ENCODE measurements around the gene BMPER. TPM values are rescaled to one million over a fixed set of nuclear protein-coding genes. Genes with fewer than 3 reads are reported as not detected.

BMPER gene
- total and polyA plus RNA-seq, 12 donors, result 0.29 to 1.9 (median 0.85) TPM; not detected in 2

- intact Hi-C loops (cut with DNase I), result no loop called here
- TF ChIP-seq POLR2A (IDR thresholded peaks at IDR 0.05) (no peak), CTCF (IDR thresholded peaks at IDR 0.05) (no peak)
- Histone ChIP-seq H3K4me1 (replicated peaks in 1 of 2) (peaks cover 0 to 5% of the 10 kb centered on the region in 2 donors), H3K27me3 (no peaks in the 10 kb centered on the region), H3K27ac (no peak overlapping the region), H3K4me3 (no peak overlapping the region), H3K36me3 (replicated peaks in 1 of 2) (no peaks in the 10 kb centered on the region), H3K9me3 (replicated peaks in 1 of 3) (no peaks in the 10 kb centered on the region)
- 56 to 72% (median 63%) methylated on average over 1 of the region's 1 CpG for WGBS, 4 donors
- no peak for DNase-seq
These were observed 56.6 kb downstream of the BMPER start for GRCh38 chr7:33961948-33962347.

- Histone ChIP-seq H3K36me3 (replicated peaks in 1 of 2) (no peaks in the 10 kb centered on the region), H3K4me1 (replicated peaks in 1 of 2) (peaks cover 0 to 5% of the 10 kb centered on the region in 2 donors), H3K9me3 (replicated peaks in 1 of 3) (no peaks in the 10 kb centered on the region), H3K4me3 (no peak overlapping the region), H3K27me3 (no peaks in the 10 kb centered on the region), H3K27ac (no peak overlapping the region)
- 59 to 65% (median 61%) methylated on average over 9 of the region's 9 CpGs for WGBS, 4 donors
- no peak for TF ChIP-seq POLR2A (IDR thresholded peaks at IDR 0.05)
- no peak for TF ChIP-seq CTCF (IDR thresholded peaks at IDR 0.05)
- no peak for DNase-seq
- intact Hi-C loops (cut with DNase I), result no loop called here
These were observed 59.3 kb downstream of the BMPER start for GRCh38 chr7:33964417-33965182.

- H3K36me3 ChIP-seq (replicated peaks in 1 of 2), result no peaks in the 10 kb centered on the region
- no peaks in the 10 kb centered on the region for H3K9me3 ChIP-seq (replicated peaks in 1 of 3)
- WGBS, 4 donors, result 77 to 88% (median 81%) methylated on average over 2 of the region's 2 CpGs
- no peak overlapping the region for H3K27ac ChIP-seq
- no peak for TF ChIP-seq CTCF (IDR thresholded peaks at IDR 0.05)
- H3K4me3 ChIP-seq, result no peak overlapping the region
- H3K27me3 ChIP-seq, result no peaks in the 10 kb centered on the region
- intact Hi-C loops (cut with DNase I), result no loop called here
- DNase-seq, result no peak
- peaks cover 0 to 5% of the 10 kb centered on the region in 2 donors for H3K4me1 ChIP-seq (replicated peaks in 1 of 2)
These were observed 59.9 kb downstream of the BMPER start for GRCh38 chr7:33965183-33965744.

GRCh38 chr7:33968591-33968990, 63.3 kb downstream of the BMPER start:
- H3K4me1 ChIP-seq (replicated peaks in 1 of 2), result peaks cover 0 to 5% of the 10 kb centered on the region in 2 donors
- 86 to 98% (median 96%) methylated on average over 1 of the region's 1 CpG for whole genome bisulfite sequencing, 4 donors
- no peak overlapping the region for H3K27ac ChIP-seq
- H3K9me3 ChIP-seq (replicated peaks in 1 of 3), result no peaks in the 10 kb centered on the region
- no peaks in the 10 kb centered on the region for H3K36me3 ChIP-seq (replicated peaks in 1 of 2)
- no peaks in the 10 kb centered on the region for H3K27me3 ChIP-seq
- TF ChIP-seq CTCF (IDR thresholded peaks at IDR 0.05) (no peak), POLR2A (IDR thresholded peaks at IDR 0.05) (no peak)
- no peak for DNase-seq
- H3K4me3 ChIP-seq, result no peak overlapping the region
- intact Hi-C loops (cut with DNase I), result no loop called here

All from adrenal gland (tissue), 12 donors.